ENCODE results near the gene NFIB. TPM values are rescaled to one million over a fixed set of nuclear protein-coding genes. Genes with fewer than 3 reads are reported as not detected.

NFIB gene
- total and polyA plus RNA-seq, 2 experiments from 2014 or later: 5.7 to 13.9 TPM

DNA sequence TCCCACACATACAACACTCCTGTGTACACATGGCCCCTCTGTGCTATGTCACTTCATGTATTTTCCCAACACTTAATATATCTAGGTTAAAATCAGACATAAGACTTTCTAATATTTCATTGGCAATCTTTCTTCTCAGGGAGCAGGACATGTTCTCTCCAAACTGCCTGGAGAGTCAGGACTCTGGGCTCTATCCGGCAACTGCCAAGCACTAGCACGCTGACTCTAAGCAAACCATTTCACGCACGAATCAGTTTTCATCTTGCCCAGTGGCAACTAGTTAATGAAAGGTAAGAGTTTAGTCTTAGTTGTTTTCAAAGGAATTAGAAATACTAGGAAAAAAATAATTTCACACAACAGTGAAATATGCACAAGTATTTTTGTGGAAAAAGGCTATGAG lies 124.8 kb downstream of the NFIB start:
- DNase-seq (ENCODE audit: low read depth in 1 of 2, low spot score in 1 of 2): no peak
- H3K9me3 ChIP-seq (ENCODE audit: low read depth): no peaks in the 10 kb centered on the region
- TF ChIP-seq, protein P1, sequence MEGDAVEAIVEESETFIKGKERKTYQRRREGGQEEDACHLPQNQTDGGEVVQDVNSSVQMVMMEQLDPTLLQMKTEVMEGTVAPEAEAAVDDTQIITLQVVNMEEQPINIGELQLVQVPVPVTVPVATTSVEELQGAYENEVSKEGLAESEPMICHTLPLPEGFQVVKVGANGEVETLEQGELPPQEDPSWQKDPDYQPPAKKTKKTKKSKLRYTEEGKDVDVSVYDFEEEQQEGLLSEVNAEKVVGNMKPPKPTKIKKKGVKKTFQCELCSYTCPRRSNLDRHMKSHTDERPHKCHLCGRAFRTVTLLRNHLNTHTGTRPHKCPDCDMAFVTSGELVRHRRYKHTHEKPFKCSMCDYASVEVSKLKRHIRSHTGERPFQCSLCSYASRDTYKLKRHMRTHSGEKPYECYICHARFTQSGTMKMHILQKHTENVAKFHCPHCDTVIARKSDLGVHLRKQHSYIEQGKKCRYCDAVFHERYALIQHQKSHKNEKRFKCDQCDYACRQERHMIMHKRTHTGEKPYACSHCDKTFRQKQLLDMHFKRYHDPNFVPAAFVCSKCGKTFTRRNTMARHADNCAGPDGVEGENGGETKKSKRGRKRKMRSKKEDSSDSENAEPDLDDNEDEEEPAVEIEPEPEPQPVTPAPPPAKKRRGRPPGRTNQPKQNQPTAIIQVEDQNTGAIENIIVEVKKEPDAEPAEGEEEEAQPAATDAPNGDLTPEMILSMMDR (IDR thresholded peaks at IDR 0.05; ENCODE audit: low read depth, low read length): no peak
- H3K36me3 ChIP-seq: no peaks in the 10 kb centered on the region
- H3K4me1 ChIP-seq (ENCODE audit: low read depth): peaks cover 9% of the 10 kb centered on the region
- no peaks in the 10 kb centered on the region for H3K27me3 ChIP-seq
- no peak overlapping the region for H3K4me3 ChIP-seq
- no peak overlapping the region for H3K27ac ChIP-seq

DNA sequence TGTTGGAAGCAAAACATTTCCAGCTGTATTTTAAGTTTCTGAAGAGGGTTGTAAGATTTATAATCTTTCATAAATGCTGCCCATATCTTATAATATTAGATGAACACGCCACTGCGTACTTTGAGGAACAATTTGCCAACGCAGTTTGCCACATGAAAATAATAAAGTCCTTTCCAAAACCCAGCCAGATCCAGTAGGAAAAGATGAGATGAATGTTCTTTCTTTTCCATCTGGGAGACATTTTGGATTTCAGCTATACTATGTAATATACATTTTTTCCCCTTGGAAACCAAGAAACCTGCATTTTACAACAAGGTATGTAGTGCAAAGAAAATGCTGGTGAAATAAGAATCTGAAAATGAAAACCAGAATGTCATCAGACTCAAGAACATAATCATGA lies 125.4 kb downstream of the NFIB start:
- Histone ChIP-seq H3K27me3 (no peaks in the 10 kb centered on the region), H3K4me1 (ENCODE audit: low read depth) (peaks cover 9% of the 10 kb centered on the region), H3K4me3 (no peak overlapping the region), H3K9me3 (ENCODE audit: low read depth) (no peaks in the 10 kb centered on the region), H3K36me3 (no peaks in the 10 kb centered on the region), H3K27ac (no peak overlapping the region)
- DNase-seq (ENCODE audit: low read depth in 1 of 2, low spot score in 1 of 2): no peak
- TF ChIP-seq, protein P1 (IDR thresholded peaks at IDR 0.05; ENCODE audit: low read depth, low read length): no peak

DNA sequence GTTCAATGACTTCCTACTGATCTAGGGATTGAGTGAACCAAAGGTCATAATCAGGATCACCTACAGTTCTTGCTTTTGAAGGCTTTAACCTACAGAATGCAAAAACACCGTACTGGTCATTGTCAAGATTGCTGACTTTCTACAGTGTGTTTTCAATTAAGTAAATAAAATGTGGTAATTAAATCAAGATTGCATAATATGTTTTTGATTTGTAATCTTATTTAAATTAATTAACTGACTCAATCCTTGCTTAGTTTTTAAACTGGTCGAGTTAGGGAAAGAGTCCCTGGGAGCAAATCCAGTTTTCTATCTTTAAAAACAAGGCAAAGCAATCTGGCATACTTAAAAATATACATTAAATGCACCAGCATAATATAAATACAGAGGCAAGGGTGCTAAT lies 125.9 kb downstream of the NFIB start:
- TF ChIP-seq, protein P1 (IDR thresholded peaks at IDR 0.05; ENCODE audit: low read depth, low read length): no peak
- H3K9me3 ChIP-seq (ENCODE audit: low read depth): no peaks in the 10 kb centered on the region
- DNase-seq (ENCODE audit: low read depth in 1 of 2, low spot score in 1 of 2): no peak
- H3K4me1 ChIP-seq (ENCODE audit: low read depth): peaks cover 9% of the 10 kb centered on the region
- no peaks in the 10 kb centered on the region for H3K36me3 ChIP-seq
- H3K4me3 ChIP-seq: no peak overlapping the region
- H3K27ac ChIP-seq: no peak overlapping the region
- no peaks in the 10 kb centered on the region for H3K27me3 ChIP-seq

DNA sequence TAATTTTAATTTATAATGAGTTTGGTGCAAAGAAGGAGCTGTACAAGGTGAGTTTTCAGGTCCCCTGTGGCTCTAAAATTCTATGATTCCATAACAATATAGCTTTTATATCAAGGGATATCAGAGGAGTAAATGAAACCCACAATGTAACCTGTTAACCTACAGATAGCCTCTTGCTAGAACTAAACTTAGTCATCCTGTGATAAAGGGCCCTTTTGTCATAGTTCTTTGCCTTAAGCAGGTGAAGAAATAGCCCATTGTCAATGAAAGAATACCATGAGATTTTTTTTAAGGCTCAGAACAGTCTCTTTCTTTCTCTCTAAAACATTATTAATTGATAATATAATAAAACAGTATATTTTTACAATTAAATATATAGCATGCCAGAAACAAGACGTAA lies 127.8 kb downstream of the NFIB start:
- no peak for DNase-seq (ENCODE audit: low read depth in 1 of 2, low spot score in 1 of 2)
- H3K27ac ChIP-seq: no peak overlapping the region
- TF ChIP-seq, protein P1 (IDR thresholded peaks at IDR 0.05; ENCODE audit: low read depth, low read length): no peak

DNA sequence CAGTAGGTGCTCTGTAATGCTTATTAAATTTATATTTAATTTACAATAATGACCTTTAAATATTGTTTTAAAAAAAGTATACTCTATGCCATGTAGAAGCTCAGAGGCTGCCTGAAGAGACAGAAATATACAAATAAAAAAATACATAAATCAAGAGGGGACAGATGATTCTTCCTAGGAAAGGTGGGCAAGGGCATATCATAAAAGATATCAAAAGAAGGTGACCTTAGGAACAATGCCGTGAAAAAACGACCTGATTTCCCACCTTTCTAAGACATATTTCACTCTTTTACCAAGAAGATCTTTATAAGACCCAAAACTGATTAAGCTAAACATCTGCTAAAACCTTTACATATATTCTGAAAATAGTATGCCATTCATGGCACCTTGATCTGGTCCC lies 128.9 kb downstream of the NFIB start:
- Histone ChIP-seq H3K4me1 (ENCODE audit: low read depth) (peaks cover 9% of the 10 kb centered on the region), H3K9me3 (ENCODE audit: low read depth) (no peaks in the 10 kb centered on the region), H3K27me3 (no peaks in the 10 kb centered on the region), H3K4me3 (no peak overlapping the region), H3K36me3 (no peaks in the 10 kb centered on the region), H3K27ac (no peak overlapping the region)
- no peak for DNase-seq (ENCODE audit: low read depth in 1 of 2, low spot score in 1 of 2)
- TF ChIP-seq, protein P1 (IDR thresholded peaks at IDR 0.05; ENCODE audit: low read depth, low read length): no peak

More for the DNA sequence above, 127.8 kb downstream of the NFIB start:
- Histone ChIP-seq H3K4me3 (no peak overlapping the region), H3K36me3 (no peaks in the 10 kb centered on the region), H3K9me3 (ENCODE audit: low read depth) (no peaks in the 10 kb centered on the region), H3K4me1 (ENCODE audit: low read depth) (peaks cover 9% of the 10 kb centered on the region), H3K27me3 (no peaks in the 10 kb centered on the region)

DNA sequence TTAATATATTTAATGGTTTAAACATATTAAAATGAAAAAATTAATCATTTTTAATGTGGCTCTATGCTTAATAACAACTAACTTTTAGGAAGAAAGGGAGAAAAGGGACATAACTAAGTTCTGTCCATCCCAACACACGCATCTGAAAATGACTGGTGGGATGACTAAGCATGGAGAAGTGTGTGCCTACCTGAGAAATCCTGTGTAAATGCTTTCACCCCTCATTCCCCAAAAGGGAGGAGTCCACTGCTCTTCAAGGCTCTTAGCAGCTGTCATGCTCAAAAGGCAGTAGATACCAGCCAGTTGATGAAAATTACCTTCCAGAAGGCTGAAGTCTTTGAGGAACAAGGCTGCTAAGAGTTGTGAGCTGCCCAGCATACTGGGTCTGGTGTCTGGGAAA lies 130.9 kb downstream of the NFIB start:
- TF ChIP-seq, protein P1 (IDR thresholded peaks at IDR 0.05; ENCODE audit: low read depth, low read length): no peak

More for the DNA sequence above, 130.9 kb downstream of the NFIB start:
- Histone ChIP-seq H3K36me3 (no peaks in the 10 kb centered on the region), H3K4me1 (ENCODE audit: low read depth) (peaks cover 7% of the 10 kb centered on the region), H3K4me3 (no peak overlapping the region), H3K27ac (no peak overlapping the region), H3K9me3 (ENCODE audit: low read depth) (no peaks in the 10 kb centered on the region), H3K27me3 (no peaks in the 10 kb centered on the region)
- DNase-seq (ENCODE audit: low read depth in 1 of 2, low spot score in 1 of 2): no peak

Measured in cardiac muscle cell (in vitro differentiated cells and primary cell).